ENCODE results near the gene TMEM8B.

DNA sequence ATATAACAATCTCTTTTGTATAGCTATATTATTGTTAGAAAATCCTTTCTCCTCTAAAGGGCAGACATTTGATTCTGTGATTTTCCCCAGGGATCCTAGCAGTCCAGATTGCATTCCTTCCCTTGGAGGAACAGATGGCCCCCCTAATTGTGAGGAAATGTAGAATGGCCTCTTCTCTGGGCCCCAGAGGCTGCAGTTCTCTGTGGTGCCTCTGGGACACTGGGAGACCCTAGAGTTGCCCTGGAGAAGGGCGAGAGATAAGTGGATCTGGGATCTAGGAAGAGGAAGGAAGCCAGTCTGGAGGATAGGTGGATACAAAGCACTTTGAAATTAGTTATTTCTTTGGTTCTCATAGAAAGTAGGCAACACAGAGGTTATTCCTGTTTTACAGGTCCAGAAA lies 12.3 kb upstream of the TMEM8B start:
- TF ChIP-seq CTCF (IDR thresholded peaks at IDR 0.05) (no peak), POLR2AphosphoS5 (IDR thresholded peaks at IDR 0.05) (no peak)

All from sigmoid colon (tissue), 4 donors.